ENCODE measurements around the gene CERS5. TPM values are rescaled to one million over a fixed set of nuclear protein-coding genes. Genes with fewer than 3 reads are reported as not detected.
A peak's percentile ranks its signal among the peaks of the same experiment; 100 is the strongest.

Gene CERS5
- total RNA-seq, 2 donors from 2014 or later = 27.6 to 41.7 TPM

- H3K36me3 ChIP-seq = no peaks in the 10 kb centered on the region
- no peak for DNase-seq (ENCODE audit: low spot score)
- H3K4me3 ChIP-seq = no peak overlapping the region
- no peak overlapping the region for H3K27ac ChIP-seq
- no peaks in the 10 kb centered on the region for H3K9me3 ChIP-seq
- WGBS = 100% methylated on average over 2 of the region's 2 CpGs
- TF ChIP-seq POLR2AphosphoS5 (IDR thresholded peaks at IDR 0.05) (no peak), POLR2A (IDR thresholded peaks at IDR 0.05) (no peak)
- TF ChIP-seq, protein P1, sequence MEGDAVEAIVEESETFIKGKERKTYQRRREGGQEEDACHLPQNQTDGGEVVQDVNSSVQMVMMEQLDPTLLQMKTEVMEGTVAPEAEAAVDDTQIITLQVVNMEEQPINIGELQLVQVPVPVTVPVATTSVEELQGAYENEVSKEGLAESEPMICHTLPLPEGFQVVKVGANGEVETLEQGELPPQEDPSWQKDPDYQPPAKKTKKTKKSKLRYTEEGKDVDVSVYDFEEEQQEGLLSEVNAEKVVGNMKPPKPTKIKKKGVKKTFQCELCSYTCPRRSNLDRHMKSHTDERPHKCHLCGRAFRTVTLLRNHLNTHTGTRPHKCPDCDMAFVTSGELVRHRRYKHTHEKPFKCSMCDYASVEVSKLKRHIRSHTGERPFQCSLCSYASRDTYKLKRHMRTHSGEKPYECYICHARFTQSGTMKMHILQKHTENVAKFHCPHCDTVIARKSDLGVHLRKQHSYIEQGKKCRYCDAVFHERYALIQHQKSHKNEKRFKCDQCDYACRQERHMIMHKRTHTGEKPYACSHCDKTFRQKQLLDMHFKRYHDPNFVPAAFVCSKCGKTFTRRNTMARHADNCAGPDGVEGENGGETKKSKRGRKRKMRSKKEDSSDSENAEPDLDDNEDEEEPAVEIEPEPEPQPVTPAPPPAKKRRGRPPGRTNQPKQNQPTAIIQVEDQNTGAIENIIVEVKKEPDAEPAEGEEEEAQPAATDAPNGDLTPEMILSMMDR (IDR thresholded peaks at IDR 0.05) = no peak
- intact Hi-C loops (cut with DNase I) = no loop called here
- H3K27me3 ChIP-seq (replicated peaks; ENCODE audit: insufficient read depth) = no peaks in the 10 kb centered on the region
- H3K4me1 ChIP-seq (replicated peaks) = no peaks in the 10 kb centered on the region
These were observed 47.8 kb downstream of the CERS5 start for GRCh38 chr12:50119387-50119786.

- Histone ChIP-seq H3K27ac (no peak overlapping the region), H3K27me3 (replicated peaks; ENCODE audit: insufficient read depth) (no peaks in the 10 kb centered on the region), H3K9me3 (no peaks in the 10 kb centered on the region), H3K4me3 (no peak overlapping the region), H3K4me1 (replicated peaks) (no peaks in the 10 kb centered on the region), H3K36me3 (no peaks in the 10 kb centered on the region)
- intact Hi-C loops (cut with DNase I) = no loop called here
- TF ChIP-seq, protein P1 (IDR thresholded peaks at IDR 0.05) = no peak
- TF ChIP-seq POLR2AphosphoS5 (IDR thresholded peaks at IDR 0.05) (no peak), POLR2A (IDR thresholded peaks at IDR 0.05) (no peak)
- DNase-seq (ENCODE audit: low spot score) = no peak
- 83% methylated on average over 6 of the region's 6 CpGs for WGBS
These were observed 50.0 kb downstream of the CERS5 start for GRCh38 chr12:50117057-50117622.

GRCh38 chr12:50112456-50113218 lies 54.5 kb downstream of the CERS5 start:
- Histone ChIP-seq H3K4me3 (peak overlapping the region; percentile 83 to 85), H3K27ac (peak overlapping the region; percentile 85 to 92), H3K36me3 (no peaks in the 10 kb centered on the region), H3K27me3 (replicated peaks; ENCODE audit: insufficient read depth) (no peaks in the 10 kb centered on the region), H3K4me1 (replicated peaks) (no peaks in the 10 kb centered on the region), H3K9me3 (no peaks in the 10 kb centered on the region)
- intact Hi-C loops (cut with DNase I) = no loop called here
- peak; percentile 22 for DNase-seq (ENCODE audit: low spot score)
- TF ChIP-seq POLR2A (IDR thresholded peaks at IDR 0.05) (no peak), POLR2AphosphoS5 (IDR thresholded peaks at IDR 0.05) (no peak)
- TF ChIP-seq, protein P1 (IDR thresholded peaks at IDR 0.05) = no peak
- 23% methylated on average over 26 of the region's 26 CpGs for WGBS

- Histone ChIP-seq H3K9me3 (no peaks in the 10 kb centered on the region), H3K4me1 (replicated peaks) (no peaks in the 10 kb centered on the region), H3K27me3 (replicated peaks; ENCODE audit: insufficient read depth) (no peaks in the 10 kb centered on the region), H3K27ac (peak within 1 kb of the TSS; percentile 85 to 92), H3K36me3 (no peaks in the 10 kb centered on the region), H3K4me3 (peak within 1 kb of the TSS; percentile 83 to 85)
- intact Hi-C loops (cut with DNase I) = loop anchor here (2.0 kb wide), 1 partner anchor 289 kb away; the partner anchor contains the start of gene LARP4
- WGBS = under 1% methylated on average over 57 of the region's 59 CpGs
- TF ChIP-seq POLR2AphosphoS5 (IDR thresholded peaks at IDR 0.05) = peak; percentile 99
- TF ChIP-seq, protein P1 (IDR thresholded peaks at IDR 0.05) = peak; percentile 88 to 97 (median 94)
- TF ChIP-seq POLR2A (IDR thresholded peaks at IDR 0.05) = peak; percentile 92
- DNase-seq (ENCODE audit: low spot score) = peak; percentile 99
These were observed 55.3 kb downstream of the CERS5 start, which contains the start of gene COX14 for GRCh38 chr12:50111693-50112455. Gene COX14, plus strand, starts transcription at chr12:50112236. Its CDS starts 7,808 bp downstream, at chr12:50120044.

Data from prostate gland (tissue), 2 donors.